Muscle layer of duodenum (tissue), 2 donors: ENCODE data around the gene SPAG16.

Experiments used
- H3K27ac ChIP-seq: one replicate; pipeline ENCODE4 v1.7.0; 2013; ENCODE audit warnings: mild to moderate bottlenecking, low read length
- H3K27me3 ChIP-seq: one replicate; pipeline ENCODE4 v1.7.0; 2013; ENCODE audit warnings: low read depth, mild to moderate bottlenecking, control low read depth, low read length
- H3K36me3 ChIP-seq, 2 donors: one replicate each; pipeline ENCODE4 v1.7.0; 2013; ENCODE audit warnings: low read length in 2 of 2, control low read depth in 1 of 2, mild to moderate bottlenecking in 1 of 2; ENCODE audit not compliant: insufficient read depth in 2 of 2, control insufficient read depth in 1 of 2
- H3K4me1 ChIP-seq, 2 donors: one replicate each; pipeline ENCODE4 v1.7.0; 2013; ENCODE audit warnings: low read length in 2 of 2, mild to moderate bottlenecking in 2 of 2, control low read depth in 1 of 2, moderate library complexity in 1 of 2; ENCODE audit not compliant: insufficient read depth in 2 of 2, control insufficient read depth in 1 of 2
- H3K4me3 ChIP-seq, 2 donors: one replicate each; pipeline ENCODE4 v1.7.0; 2013; ENCODE audit warnings: low read length in 2 of 2, low read depth in 1 of 2, mild to moderate bottlenecking in 1 of 2
- H3K9me3 ChIP-seq, 2 donors: one replicate each; pipeline ENCODE4 v1.7.0; 2013; ENCODE audit warnings: low read length in 2 of 2, control low read depth in 1 of 2, mild to moderate bottlenecking in 1 of 2; ENCODE audit not compliant: control insufficient read depth in 1 of 2
- donor health status: healthy.

Gene SPAG16

DNA sequence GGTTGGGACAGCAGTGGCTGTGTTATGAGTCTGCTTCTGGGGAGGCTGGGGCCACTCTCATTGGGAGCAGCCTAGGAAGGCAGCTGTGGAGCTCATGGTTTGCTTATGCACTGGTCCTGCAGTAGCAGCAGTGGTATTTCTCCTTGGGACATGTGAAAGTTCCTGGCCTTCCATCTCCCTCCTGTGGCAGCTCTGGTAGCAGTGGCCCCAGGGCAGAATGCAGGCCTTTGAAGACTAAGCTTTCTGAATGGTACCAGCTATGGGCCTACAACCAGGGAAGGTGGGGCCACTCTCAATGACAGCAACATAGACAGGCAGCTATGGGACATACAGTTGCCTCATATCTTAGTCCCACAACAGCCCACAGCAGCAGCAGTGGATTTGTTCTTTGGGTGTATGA is 1009.3 kb downstream of the SPAG16 start:
- no peaks in the 10 kb centered on the region for H3K27me3 ChIP-seq
- peaks cover 9 to 20% of the 10 kb centered on the region in 2 donors for H3K9me3 ChIP-seq
- no peaks in the 10 kb centered on the region for H3K36me3 ChIP-seq
- H3K4me3 ChIP-seq = peak overlapping the region in 1 of 2 donors; percentile 25
- no peak overlapping the region for H3K27ac ChIP-seq
- no peaks in the 10 kb centered on the region for H3K4me1 ChIP-seq

DNA sequence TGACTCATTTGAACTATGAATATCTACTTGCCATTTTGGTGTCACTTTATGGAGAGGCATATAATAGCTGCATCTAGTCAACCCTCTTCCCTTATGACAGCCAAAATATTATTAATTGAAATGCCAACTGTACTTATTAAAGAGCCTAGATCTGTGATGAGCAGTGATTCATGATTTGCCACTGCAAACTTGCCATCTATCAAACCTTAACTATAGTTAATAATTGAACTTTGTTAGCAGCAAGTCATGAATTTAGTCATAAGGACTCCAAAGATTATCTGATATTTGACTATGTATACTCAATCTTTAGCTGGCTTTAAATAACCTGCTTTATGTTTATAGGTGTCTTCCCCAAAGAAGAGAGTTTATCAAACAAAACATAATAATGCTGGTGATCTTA is 1010.2 kb downstream of the SPAG16 start:
- Histone ChIP-seq H3K27me3 (no peaks in the 10 kb centered on the region), H3K4me3 (no peak overlapping the region), H3K27ac (no peak overlapping the region), H3K9me3 (peaks cover 9 to 20% of the 10 kb centered on the region in 2 donors), H3K36me3 (no peaks in the 10 kb centered on the region), H3K4me1 (no peaks in the 10 kb centered on the region)

DNA sequence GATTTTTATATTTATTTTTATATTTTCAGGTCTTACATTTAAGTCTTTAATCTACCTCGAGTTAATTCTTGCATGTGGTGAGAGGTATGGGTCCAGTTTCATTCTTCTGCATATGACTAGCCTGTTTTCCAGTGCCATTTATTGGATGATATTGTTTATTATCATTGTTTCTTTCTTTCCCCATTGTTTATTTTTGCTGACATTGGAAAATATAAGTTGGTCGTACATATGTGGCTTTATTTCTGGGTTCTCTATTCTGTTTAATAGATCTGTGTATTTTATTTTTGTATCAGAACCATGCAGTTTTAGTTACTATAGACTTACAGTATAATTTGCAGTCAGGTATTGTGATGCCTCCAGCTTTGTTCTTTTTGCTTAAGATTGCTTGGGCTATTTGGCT is 1013.2 kb downstream of the SPAG16 start:
- no peak overlapping the region for H3K4me3 ChIP-seq
- no peaks in the 10 kb centered on the region for H3K4me1 ChIP-seq
- no peaks in the 10 kb centered on the region for H3K27me3 ChIP-seq
- H3K9me3 ChIP-seq = peaks cover 9 to 15% of the 10 kb centered on the region in 2 donors
- H3K36me3 ChIP-seq = no peaks in the 10 kb centered on the region
- H3K27ac ChIP-seq = no peak overlapping the region

- H3K4me1 ChIP-seq = no peaks in the 10 kb centered on the region
- H3K27ac ChIP-seq = no peak overlapping the region
- no peaks in the 10 kb centered on the region for H3K36me3 ChIP-seq
- peaks cover 0 to 9% of the 10 kb centered on the region in 2 donors for H3K9me3 ChIP-seq
- H3K4me3 ChIP-seq = no peak overlapping the region
- no peaks in the 10 kb centered on the region for H3K27me3 ChIP-seq
These were observed 1026.1 kb downstream of the SPAG16 start for GRCh38 chr2:214310319-214310718.

- H3K27ac ChIP-seq = no peak overlapping the region
- peaks cover 0 to 3% of the 10 kb centered on the region in 2 donors for H3K9me3 ChIP-seq
- no peaks in the 10 kb centered on the region for H3K27me3 ChIP-seq
- H3K4me1 ChIP-seq = no peaks in the 10 kb centered on the region
- no peaks in the 10 kb centered on the region for H3K36me3 ChIP-seq
- H3K4me3 ChIP-seq = no peak overlapping the region
These were observed 1026.8 kb downstream of the SPAG16 start for GRCh38 chr2:214311031-214311533.

- Histone ChIP-seq H3K4me1 (no peaks in the 10 kb centered on the region), H3K27me3 (no peaks in the 10 kb centered on the region), H3K4me3 (no peak overlapping the region), H3K27ac (no peak overlapping the region), H3K36me3 (no peaks in the 10 kb centered on the region), H3K9me3 (no peaks in the 10 kb centered on the region)
These were observed 1027.9 kb downstream of the SPAG16 start for GRCh38 chr2:214311931-214312749.

- no peaks in the 10 kb centered on the region for H3K27me3 ChIP-seq
- no peak overlapping the region for H3K4me3 ChIP-seq
- H3K4me1 ChIP-seq = no peaks in the 10 kb centered on the region
- no peak overlapping the region for H3K27ac ChIP-seq
- no peaks in the 10 kb centered on the region for H3K9me3 ChIP-seq
- H3K36me3 ChIP-seq = no peaks in the 10 kb centered on the region
These were observed 1031.1 kb downstream of the SPAG16 start for GRCh38 chr2:214315324-214315723.

- Histone ChIP-seq H3K9me3 (no peaks in the 10 kb centered on the region), H3K27ac (no peak overlapping the region), H3K27me3 (no peaks in the 10 kb centered on the region), H3K36me3 (no peaks in the 10 kb centered on the region), H3K4me1 (no peaks in the 10 kb centered on the region), H3K4me3 (no peak overlapping the region)
These were observed 1035.9 kb downstream of the SPAG16 start for GRCh38 chr2:214320211-214320610.

DNA sequence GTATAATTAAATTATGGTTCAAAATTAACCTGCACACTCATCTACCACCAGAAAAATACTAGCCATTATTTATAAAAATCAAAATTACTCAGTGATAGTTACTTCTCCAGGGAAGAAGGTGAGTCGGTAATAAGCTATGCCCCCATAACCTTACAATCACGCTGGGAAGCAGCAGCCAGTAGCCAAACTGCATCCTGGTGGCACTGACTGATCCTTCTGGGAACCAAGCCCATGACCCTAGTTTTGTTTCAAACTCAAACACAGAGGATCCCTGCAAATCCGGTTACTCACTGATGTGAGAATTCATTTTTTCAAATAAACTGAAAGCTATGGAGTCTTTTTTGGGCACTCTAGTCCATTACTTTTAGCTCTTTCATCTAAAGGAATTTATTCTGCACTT is 1038.4 kb downstream of the SPAG16 start:
- Histone ChIP-seq H3K4me1 (no peaks in the 10 kb centered on the region), H3K27me3 (no peaks in the 10 kb centered on the region), H3K36me3 (no peaks in the 10 kb centered on the region), H3K9me3 (no peaks in the 10 kb centered on the region), H3K4me3 (no peak overlapping the region), H3K27ac (no peak overlapping the region)

DNA sequence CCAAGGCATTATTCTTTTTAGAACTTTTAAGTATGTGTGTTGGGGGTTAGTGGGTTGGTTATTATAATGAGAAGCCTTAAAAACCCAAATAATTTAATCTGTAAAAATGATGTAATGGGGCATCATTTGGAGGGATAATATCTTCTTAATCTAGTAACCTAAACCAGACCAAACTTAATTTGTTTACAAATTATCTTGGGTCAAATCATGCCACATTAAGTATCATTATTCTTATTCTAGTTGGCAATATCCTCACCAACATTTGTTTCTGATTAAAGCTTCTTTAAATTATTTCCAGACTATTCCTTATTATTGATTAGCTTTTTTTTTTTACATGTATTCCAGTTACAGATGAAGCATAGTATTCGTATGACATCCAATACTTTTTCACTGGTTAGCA is 1041.1 kb downstream of the SPAG16 start:
- H3K27ac ChIP-seq = no peak overlapping the region
- H3K36me3 ChIP-seq = no peaks in the 10 kb centered on the region
- no peaks in the 10 kb centered on the region for H3K27me3 ChIP-seq
- no peaks in the 10 kb centered on the region for H3K4me1 ChIP-seq
- no peak overlapping the region for H3K4me3 ChIP-seq
- H3K9me3 ChIP-seq = no peaks in the 10 kb centered on the region

GRCh38 chr2:214328941-214329340 is 1044.7 kb downstream of the SPAG16 start:
- Histone ChIP-seq H3K9me3 (no peaks in the 10 kb centered on the region), H3K4me1 (no peaks in the 10 kb centered on the region), H3K27ac (no peak overlapping the region), H3K27me3 (no peaks in the 10 kb centered on the region), H3K36me3 (no peaks in the 10 kb centered on the region), H3K4me3 (no peak overlapping the region)

DNA sequence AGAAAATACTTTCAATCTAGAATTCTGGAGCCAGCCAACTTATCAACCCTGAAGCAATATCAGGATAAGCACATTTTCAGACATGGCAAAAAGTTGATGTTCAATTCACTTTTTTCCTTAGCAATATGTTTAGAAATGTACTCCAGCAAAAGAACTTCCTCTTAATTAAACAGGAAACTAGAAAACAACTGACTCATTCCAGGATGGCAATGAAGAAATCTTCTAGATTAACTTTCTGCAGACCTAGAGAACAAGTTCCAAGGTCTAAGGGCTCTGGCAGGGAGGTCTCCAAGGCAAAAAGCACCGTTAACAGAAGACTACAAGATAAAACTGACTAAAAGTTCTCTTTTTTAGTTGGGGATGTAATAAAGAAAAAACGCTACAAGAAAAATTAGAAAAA is 1057.4 kb downstream of the SPAG16 start:
- H3K4me1 ChIP-seq = no peaks in the 10 kb centered on the region
- H3K27me3 ChIP-seq = no peaks in the 10 kb centered on the region
- no peak overlapping the region for H3K27ac ChIP-seq
- no peaks in the 10 kb centered on the region for H3K36me3 ChIP-seq
- H3K9me3 ChIP-seq = no peaks in the 10 kb centered on the region
- H3K4me3 ChIP-seq = no peak overlapping the region
